ENCODE data around the gene FGF2.

- TF ChIP-seq POLR2AphosphoS5 (IDR thresholded peaks at IDR 0.05; ENCODE audit: low read depth, low read length), result no peak
- no peak for TF ChIP-seq TAF1 (IDR thresholded peaks at IDR 0.05; ENCODE audit: borderline replicate concordance, insufficient read depth, low read length)
- TF ChIP-seq SIN3A (IDR thresholded peaks at IDR 0.05; ENCODE audit: borderline replicate concordance, insufficient read depth, low read length), result no peak
- TF ChIP-seq, protein P1, sequence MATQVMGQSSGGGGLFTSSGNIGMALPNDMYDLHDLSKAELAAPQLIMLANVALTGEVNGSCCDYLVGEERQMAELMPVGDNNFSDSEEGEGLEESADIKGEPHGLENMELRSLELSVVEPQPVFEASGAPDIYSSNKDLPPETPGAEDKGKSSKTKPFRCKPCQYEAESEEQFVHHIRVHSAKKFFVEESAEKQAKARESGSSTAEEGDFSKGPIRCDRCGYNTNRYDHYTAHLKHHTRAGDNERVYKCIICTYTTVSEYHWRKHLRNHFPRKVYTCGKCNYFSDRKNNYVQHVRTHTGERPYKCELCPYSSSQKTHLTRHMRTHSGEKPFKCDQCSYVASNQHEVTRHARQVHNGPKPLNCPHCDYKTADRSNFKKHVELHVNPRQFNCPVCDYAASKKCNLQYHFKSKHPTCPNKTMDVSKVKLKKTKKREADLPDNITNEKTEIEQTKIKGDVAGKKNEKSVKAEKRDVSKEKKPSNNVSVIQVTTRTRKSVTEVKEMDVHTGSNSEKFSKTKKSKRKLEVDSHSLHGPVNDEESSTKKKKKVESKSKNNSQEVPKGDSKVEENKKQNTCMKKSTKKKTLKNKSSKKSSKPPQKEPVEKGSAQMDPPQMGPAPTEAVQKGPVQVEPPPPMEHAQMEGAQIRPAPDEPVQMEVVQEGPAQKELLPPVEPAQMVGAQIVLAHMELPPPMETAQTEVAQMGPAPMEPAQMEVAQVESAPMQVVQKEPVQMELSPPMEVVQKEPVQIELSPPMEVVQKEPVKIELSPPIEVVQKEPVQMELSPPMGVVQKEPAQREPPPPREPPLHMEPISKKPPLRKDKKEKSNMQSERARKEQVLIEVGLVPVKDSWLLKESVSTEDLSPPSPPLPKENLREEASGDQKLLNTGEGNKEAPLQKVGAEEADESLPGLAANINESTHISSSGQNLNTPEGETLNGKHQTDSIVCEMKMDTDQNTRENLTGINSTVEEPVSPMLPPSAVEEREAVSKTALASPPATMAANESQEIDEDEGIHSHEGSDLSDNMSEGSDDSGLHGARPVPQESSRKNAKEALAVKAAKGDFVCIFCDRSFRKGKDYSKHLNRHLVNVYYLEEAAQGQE (IDR thresholded peaks at IDR 0.05; ENCODE audit: insufficient read depth in 1 of 2, low read depth in 2 of 2, low read length in 2 of 2), result no peak
- no peak for TF ChIP-seq FOXP2 (optimal IDR thresholded peaks at IDR 0.05; ENCODE audit: borderline replicate concordance, extremely low read depth, extremely low read length, insufficient read depth)
These were observed 16.0 kb upstream of the FGF2 start for GRCh38 chr4:122810669-122811068.

Measured in PFSK-1 (cell line).